HG02763 (cell line): Measurements from ENCODE around the gene VWA3B.
"Not testable (repeated sequence)": the region's sequence is repeated elsewhere in the genome, so short reads cannot be mapped to it uniquely, and the experiment has no call there.

Experiments
- ATAC-seq: cut with Tn5 transposase; IDR thresholded peaks from one replicate; pipeline ENCODE4 v1.9.1; 2021; ENCODE audit warnings: mild to moderate bottlenecking, moderate library complexity; ENCODE audit not compliant: unreplicated experiment

Gene VWA3B

DNA sequence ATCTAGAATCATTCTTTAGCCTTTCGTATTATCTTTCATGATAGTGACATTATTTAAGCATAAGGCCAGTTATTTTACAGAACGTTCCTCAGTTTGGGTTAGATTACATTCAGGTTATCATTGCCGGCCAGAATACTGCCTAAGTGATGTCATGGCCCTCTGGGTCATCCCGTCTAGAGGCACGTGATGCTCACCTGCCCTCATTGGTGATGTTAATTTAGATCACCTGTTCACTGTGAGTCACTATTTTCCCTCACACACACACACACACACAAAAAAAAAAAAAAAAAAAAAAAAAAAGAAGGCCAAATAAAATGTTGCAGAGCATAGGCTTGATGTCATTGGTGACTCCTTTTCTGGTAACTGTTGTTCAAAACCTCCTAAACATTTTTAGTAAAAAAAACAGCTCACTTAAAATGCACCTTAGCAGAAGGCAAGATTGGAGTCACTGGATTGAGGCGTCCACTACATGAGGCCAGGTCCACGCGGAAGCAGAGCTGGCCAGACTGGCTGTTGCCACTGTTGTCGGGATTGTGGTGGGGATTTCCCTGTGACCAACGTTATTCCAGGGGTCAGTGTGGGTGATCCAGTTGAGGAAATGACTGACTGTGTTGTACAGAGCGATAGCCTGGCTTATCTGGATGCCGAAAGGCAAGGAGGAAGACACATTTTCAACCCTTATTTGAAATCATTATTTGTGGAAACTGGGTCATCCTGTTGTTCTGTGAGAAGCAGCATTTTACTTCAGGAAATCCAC, 207.1 kb downstream of the VWA3B start:
- ATAC-seq, result no peak

DNA sequence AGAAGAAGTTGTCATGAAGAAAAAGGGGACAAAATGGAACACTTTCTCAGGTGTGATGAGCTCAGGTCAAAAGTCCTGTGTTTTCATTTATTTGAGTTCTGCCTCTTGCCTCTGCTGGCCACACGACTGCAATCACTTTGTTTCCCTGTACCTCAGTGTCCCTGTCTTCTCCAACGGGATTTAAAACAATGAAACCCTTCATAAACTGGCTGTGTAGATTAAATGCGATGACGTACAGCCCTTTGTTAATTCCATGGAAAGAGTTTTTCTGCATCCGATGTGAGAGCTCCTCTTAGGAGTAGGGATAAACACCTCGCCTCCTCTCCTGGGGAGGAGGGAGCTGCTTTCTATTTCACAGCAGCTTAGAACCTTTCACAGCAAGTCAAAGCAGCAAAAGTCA, 207.7 kb downstream of the VWA3B start:
- ATAC-seq, result no peak

DNA sequence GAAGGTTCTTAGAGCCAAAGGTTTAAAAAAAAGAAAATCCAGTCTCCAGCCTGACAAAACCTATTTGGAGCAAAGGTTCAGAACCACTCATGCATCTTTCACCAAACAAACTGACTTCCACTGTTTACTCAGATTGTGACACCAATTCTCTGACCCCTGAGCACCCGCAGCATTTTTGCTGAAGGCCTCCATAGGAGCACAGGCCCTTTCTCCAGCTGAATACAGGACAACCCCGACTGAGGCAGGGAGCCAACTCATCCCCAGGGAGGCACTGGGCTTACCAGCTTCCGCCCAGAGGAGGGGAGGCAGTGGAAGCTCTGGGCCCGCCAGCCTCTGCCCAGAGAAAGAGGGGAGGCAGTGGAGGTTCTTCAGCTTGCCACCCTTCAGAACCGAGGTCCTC, 208.3 kb downstream of the VWA3B start:
- ATAC-seq, result no peak

- no peak for ATAC-seq
Measured at GRCh38 chr2:98295721-98296414, 208.9 kb downstream of the VWA3B start.

- ATAC-seq, result no peak
Measured at GRCh38 chr2:98296440-98296839, 209.5 kb downstream of the VWA3B start.

DNA sequence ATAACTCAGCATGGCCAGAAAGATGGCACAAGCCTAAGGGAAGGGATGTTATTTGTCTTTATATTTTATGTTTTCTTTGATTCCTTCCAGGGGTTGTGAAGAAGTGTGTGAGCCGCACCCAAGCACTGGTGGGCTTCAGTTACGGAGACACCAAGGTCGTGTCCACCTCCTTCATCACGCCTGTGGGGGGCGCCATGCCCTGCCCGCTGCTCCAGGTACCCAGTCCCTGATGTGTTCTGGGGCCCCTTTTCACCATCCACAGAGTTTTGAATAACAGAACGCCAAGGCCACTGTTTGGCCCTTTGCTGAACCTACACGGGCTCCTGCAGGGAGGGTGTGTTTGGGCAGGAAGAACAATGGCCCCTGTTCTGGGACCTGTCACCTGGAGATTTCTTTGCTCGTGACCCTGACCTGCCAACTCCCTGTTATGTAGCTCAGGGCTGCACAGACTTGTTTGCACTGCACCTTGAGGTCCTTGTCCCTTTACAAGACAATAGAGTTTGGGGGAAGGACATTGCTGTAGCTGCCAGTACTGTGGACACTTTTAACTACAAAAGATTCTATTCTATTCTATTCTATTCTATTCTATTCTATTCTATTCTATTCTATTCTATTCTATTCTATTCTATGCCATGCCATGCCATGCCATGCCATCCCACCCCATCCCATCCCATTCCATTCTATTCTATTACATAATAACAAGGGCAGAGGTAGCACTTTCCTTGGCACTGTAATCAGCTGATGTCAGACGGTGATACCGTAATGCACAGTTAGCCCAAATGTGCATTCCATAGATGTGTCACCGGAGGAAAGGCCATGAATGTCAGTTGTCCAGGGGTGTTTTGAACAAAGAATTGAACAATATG, 211.1 kb downstream of the VWA3B start:
- ATAC-seq, result no peak

GRCh38 chr2:98298683-98299164, 211.8 kb downstream of the VWA3B start:
- no peak for ATAC-seq

DNA sequence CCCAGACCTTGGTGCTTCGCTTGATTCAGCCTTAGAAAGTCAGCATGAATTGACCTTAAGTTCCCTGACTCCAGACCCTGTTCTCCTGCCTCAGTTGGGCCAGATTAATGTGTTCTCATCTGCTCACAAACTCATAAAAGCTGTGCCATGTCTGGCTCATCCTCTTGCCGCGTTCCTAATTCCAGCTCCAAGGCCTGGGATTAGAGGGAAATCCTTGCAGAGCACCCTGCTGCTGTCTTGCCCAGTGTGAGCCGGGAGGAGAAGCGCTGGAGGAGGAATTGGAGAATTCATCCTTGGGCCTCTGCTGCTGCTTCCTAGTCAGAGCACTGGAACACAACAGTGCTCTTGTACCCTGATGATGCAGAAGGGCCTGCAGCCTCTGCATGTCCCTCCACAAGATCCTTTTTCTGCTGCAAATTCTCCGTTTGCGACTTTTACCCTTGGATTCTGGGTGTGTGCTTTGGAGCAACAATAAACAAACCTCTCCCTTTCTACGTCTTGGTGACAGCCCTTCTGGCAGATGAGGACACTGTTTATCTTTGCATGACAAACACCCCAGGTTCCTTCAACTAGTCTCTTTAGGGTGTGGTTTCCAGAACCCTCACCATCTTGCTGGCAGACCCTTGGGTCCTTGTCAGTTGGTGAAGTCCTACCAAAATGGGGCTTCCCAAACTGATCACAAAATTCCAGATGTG, 212.4 kb downstream of the VWA3B start:
- no peak for ATAC-seq

DNA sequence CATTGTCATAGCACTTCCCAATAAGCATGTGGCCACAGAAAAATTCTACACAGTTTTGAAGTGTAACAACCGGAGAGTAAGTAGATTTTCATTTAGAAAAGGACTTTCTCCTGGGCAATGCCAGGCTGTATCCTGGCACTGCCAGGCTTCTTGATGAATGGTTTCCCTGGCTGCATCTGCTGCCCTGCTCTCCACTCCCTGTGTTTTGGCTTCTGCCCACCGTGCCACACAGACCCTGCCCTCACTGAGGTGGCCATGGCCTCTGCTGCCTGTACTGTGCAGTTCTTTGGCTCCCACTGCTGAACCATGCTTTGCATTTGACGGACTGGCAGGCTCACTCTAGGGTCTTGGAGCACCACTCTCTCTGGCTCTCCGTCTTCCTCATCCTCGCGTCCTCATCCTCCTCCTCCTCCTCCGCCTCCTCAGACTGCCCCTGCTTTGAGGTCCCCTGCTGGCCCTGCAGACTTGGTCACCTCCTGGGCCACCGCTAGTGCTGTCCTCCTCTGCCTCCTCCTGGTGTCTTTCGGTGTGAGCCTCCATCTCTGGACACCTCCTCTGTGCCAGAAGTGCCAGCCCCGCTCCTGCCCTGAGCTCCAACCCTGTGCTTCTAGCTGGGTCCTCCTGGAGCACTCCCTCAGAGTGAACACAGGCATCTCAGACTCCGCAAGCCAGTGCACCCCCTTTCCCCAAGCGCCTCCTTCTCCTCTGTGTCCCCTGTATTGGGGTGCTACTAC, 213.3 kb downstream of the VWA3B start:
- ATAC-seq, result no peak

DNA sequence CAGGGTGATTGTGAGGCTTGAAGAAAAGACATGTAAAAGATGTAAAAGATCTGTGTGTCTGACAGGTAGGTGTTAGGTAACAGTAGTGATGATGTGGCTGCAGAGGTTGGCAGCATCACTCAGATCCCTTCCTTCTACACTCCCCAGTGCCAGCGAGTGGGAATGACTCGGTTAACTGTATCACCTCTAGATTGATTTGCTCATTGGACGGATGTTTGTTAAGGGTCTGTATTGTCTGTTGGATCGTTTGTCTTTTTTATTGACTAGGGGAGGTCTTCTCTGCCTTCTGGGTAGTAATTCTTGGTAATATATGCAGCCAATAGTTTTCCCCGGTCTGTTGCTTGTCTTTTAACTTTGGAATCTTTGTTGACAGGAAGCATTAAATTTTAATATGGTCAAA, 214.5 kb downstream of the VWA3B start:
- no peak for ATAC-seq

- ATAC-seq, result not testable (repeated sequence)
Measured at GRCh38 chr2:98307131-98307696, 220.2 kb downstream of the VWA3B start.

DNA sequence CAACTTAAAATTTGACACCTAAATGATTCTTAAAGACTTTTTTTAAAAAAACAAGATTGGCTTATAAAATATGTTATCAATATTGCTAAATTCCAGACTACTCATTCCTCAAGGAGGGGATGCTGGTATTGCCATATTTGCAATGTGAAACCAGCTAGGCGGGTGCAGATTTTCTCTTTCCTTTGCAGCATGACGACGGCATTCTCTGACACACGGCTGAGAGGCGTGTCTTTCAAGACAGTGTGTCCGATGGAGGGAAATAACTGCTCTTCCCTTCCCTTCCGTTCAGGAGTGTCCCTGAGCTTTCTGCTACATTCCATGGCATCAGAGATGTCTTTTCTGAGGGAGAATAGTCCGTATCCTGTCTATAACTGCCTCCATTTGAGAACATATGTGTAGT, 221.1 kb downstream of the VWA3B start:
- no peak for ATAC-seq

- no peak for ATAC-seq
Measured at GRCh38 chr2:98308532-98308931, 221.6 kb downstream of the VWA3B start.

- no peak for ATAC-seq
Measured at GRCh38 chr2:98309580-98309979, 222.6 kb downstream of the VWA3B start.

- ATAC-seq, result no peak
Measured at GRCh38 chr2:98310010-98310409, 223.0 kb downstream of the VWA3B start.

DNA sequence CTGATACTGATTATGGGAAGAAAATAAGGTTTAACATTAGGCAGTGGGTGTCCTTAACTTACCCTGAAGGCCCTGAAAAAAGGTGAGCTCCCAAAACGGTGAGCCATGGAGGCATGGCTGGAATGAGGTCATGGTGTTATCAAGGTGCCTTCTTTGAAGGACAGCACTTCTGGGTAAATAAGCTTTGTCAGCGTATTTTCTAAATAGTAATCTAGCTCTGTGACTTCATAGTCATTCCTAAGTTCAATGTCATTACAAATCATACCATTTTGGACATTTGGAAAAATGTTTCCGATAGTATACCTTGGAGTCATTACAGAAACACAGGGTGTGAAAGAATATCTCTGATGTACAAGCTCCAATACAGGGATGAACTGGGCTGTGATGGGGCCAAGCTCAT, 224.1 kb downstream of the VWA3B start:
- no peak for ATAC-seq

DNA sequence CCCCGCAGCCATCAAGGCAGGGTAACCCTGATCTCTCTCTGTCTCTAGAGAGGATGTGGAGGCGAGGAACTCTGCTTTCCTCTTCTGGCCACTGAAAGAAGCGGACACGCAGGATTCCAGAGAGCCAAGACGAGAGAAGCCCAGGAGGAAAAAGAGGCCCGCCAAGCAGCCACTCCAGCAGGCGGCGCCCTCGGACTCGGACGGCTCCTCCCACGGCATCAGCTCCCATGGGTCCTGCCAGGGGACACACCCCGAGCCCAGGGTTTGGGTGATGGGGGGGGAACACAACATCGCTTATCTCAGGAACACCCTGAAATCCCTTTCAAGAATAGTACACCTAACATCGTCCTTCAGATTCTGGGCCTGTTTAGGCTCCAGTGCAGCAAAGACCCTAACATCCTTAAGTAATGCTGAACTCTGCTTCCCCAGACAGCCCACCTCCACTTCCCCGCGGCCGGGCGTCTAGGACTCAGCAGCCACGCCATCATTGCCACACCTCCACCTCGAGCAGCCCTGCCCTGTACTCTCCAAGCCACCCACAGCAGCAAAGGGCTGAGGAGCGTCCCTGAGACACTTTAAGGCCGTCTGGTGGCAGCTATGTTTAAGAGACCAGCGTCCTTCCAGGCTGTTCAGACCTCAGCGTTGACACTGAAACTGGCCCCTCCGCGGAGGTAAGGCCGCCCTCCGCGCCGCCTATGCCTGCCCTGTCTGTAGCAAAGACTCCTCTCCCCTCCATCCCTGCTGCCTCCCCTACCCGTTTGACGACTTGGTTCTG, 225.0 kb downstream of the VWA3B start:
- no peak for ATAC-seq

DNA sequence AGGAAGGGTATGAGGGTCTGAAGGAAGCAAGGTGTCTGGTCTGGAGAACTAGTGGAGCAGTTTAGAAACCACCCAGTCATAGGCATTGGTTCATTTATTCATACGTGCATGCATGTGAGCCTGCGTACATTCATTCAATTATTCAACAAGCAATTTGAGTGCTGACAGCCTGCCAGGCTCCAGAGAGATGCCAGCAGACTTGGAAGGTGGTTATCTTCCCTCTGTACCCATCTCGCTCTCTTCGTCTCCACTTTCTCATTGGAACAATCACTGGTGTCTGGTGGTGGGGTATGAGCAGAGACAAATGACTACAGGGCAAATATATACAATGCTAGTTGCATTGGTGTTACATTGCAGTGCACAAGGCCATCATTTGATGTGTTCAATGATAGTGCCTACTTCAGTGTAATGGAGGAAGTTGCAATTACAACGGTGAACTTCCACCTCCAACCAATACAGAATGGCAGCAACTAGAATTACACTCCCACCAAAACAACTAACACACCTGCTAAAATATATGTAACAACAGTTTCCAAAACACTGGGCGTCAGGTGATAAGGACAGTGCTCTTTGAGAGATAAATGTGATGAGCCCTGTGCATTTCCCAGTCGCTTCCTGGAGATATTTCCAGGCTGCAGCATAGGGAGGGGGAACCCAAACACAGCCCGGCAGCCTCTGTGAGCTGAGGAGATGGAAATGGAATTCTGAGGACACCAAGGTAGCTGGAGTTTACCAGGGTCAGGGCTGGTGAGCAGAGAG, 226.7 kb downstream of the VWA3B start:
- ATAC-seq, result no peak
